HG03060 (cell line): ENCODE measurements around the gene TMEM176B.

ENCODE experiments used
- ATAC-seq: cut with Tn5 transposase; IDR thresholded peaks from one replicate; pipeline ENCODE4 v1.9.1; 2021; ENCODE audit warnings: low read depth, moderate number of reproducible peaks; ENCODE audit not compliant: unreplicated experiment

TMEM176B gene

GRCh38 chr7:150799741-150800580, at the start of gene TMEM176B:
Gene TMEM176B (minus strand): TSS chr7:150800364. CDS start chr7:150796569, 3,795 bp downstream.
- ATAC-seq, result no peak

GRCh38 chr7:150849204-150849775, 49.1 kb upstream of the TMEM176B start:
- no peak for ATAC-seq

- ATAC-seq, result no peak
Measured at GRCh38 chr7:150848561-150849115, 48.5 kb upstream of the TMEM176B start.

- ATAC-seq, result no peak
Measured at GRCh38 chr7:150848111-150848510, 47.9 kb upstream of the TMEM176B start.

- ATAC-seq, result no peak
Measured at GRCh38 chr7:150847536-150847935, 47.4 kb upstream of the TMEM176B start.

GRCh38 chr7:150846291-150847115, 46.3 kb upstream of the TMEM176B start:
- ATAC-seq, result no peak

GRCh38 chr7:150845421-150845861, 45.3 kb upstream of the TMEM176B start:
- ATAC-seq, result no peak

- no peak for ATAC-seq
Measured at GRCh38 chr7:150842716-150843115, 42.6 kb upstream of the TMEM176B start.

GRCh38 chr7:150842018-150842417, 41.9 kb upstream of the TMEM176B start:
- no peak for ATAC-seq

- no peak for ATAC-seq
Measured at GRCh38 chr7:150838965-150839650, 38.9 kb upstream of the TMEM176B start.

- no peak for ATAC-seq
Measured at GRCh38 chr7:150835702-150836280, 35.6 kb upstream of the TMEM176B start.

GRCh38 chr7:150835019-150835418, 34.9 kb upstream of the TMEM176B start:
- no peak for ATAC-seq

GRCh38 chr7:150831851-150832250, 31.7 kb upstream of the TMEM176B start:
- ATAC-seq, result no peak

- ATAC-seq, result no peak
Measured at GRCh38 chr7:150830937-150831336, 30.8 kb upstream of the TMEM176B start.

GRCh38 chr7:150829426-150829825, 29.3 kb upstream of the TMEM176B start:
- ATAC-seq, result no peak

- no peak for ATAC-seq
Measured at GRCh38 chr7:150828384-150828783, 28.2 kb upstream of the TMEM176B start.

- no peak for ATAC-seq
Measured at GRCh38 chr7:150826061-150826849, 26.1 kb upstream of the TMEM176B start.

GRCh38 chr7:150824379-150825177, 24.4 kb upstream of the TMEM176B start:
- ATAC-seq, result no peak
